Ascending aorta (tissue), 2 donors: ENCODE data around the gene AHNAK2. TPM values are rescaled to one million over a fixed set of nuclear protein-coding genes. Genes with fewer than 3 reads are reported as not detected.

Experiments used
- DNase-seq, 2 donors: peaks; one replicate each; pipeline ENCODE4 v3.0.0-alpha.2; 2019; ENCODE audit warnings: low spot score in 2 of 2
- H3K27ac ChIP-seq, 2 donors: fragments of 200-600 bp; sonication (generic); one replicate each; pipeline ENCODE4 v1.5.1; 2016 to 2017; ENCODE audit warnings: mild to moderate bottlenecking in 1 of 2
- H3K27me3 ChIP-seq: fragments of 200-600 bp; sonication (generic); one replicate; pipeline ENCODE4 v1.5.1; 2017
- H3K36me3 ChIP-seq, 2 donors: fragments of 200-600 bp; sonication (generic); one replicate each; pipeline ENCODE4 v1.5.1; 2016
- H3K4me1 ChIP-seq, 2 donors: fragments of 200-600 bp; sonication (generic); one replicate each; pipeline ENCODE4 v1.5.1; 2016 to 2017; ENCODE audit warnings: mild to moderate bottlenecking in 1 of 2
- H3K4me3 ChIP-seq, 2 donors: fragments of 200-600 bp; sonication (generic); one replicate each; pipeline ENCODE4 v1.5.1; 2016 to 2017; ENCODE audit warnings: mild to moderate bottlenecking in 1 of 2
- H3K9me3 ChIP-seq, 2 donors: fragments of 200-600 bp; sonication (generic); one replicate each; pipeline ENCODE4 v1.5.1; 2016
- intact Hi-C: fragments of 100-400 bp; cut with DNase I; formaldehyde crosslinking; loops from one replicate; pipeline ENCODE4 v1.15.1; 2023
- total RNA-seq: library from RNA; depleted of rRNA; stranded (reverse); fragments of >200 nt; gene quantifications from one replicate; pipeline ENCODE4 v1.1.0, GENCODE V29; 2016
- TF ChIP-seq, protein P1 (sequence below), 3 experiments: fragments of 200-600 bp in 2 of 3; fragments of 450-650 bp in 1 of 3; sonication (generic) in 2 of 3; IDR thresholded peaks; one replicate each; pipeline ENCODE4 v1.5.1; 2016 to 2019; ENCODE audit warnings: antibody characterized with exemption in 3 of 3, mild to moderate bottlenecking in 1 of 3, moderate library complexity in 1 of 3

AHNAK2 gene
- total RNA-seq, 1 donor from 2014 or later: 35.5 TPM

GRCh38 chr14:104942586-104942985 lies 35.6 kb downstream of the AHNAK2 start:
- TF ChIP-seq, protein P1, sequence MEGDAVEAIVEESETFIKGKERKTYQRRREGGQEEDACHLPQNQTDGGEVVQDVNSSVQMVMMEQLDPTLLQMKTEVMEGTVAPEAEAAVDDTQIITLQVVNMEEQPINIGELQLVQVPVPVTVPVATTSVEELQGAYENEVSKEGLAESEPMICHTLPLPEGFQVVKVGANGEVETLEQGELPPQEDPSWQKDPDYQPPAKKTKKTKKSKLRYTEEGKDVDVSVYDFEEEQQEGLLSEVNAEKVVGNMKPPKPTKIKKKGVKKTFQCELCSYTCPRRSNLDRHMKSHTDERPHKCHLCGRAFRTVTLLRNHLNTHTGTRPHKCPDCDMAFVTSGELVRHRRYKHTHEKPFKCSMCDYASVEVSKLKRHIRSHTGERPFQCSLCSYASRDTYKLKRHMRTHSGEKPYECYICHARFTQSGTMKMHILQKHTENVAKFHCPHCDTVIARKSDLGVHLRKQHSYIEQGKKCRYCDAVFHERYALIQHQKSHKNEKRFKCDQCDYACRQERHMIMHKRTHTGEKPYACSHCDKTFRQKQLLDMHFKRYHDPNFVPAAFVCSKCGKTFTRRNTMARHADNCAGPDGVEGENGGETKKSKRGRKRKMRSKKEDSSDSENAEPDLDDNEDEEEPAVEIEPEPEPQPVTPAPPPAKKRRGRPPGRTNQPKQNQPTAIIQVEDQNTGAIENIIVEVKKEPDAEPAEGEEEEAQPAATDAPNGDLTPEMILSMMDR (IDR thresholded peaks at IDR 0.05): no peak
- DNase-seq: no peak
- Histone ChIP-seq H3K27ac (no peak overlapping the region), H3K9me3 (no peaks in the 10 kb centered on the region), H3K4me3 (no peak overlapping the region), H3K27me3 (no peaks in the 10 kb centered on the region), H3K36me3 (peaks cover 3 to 14% of the 10 kb centered on the region in 2 donors), H3K4me1 (no peaks in the 10 kb centered on the region)
- intact Hi-C loops: no loop called here

- H3K27me3 ChIP-seq: no peaks in the 10 kb centered on the region
- TF ChIP-seq, protein P1 (IDR thresholded peaks at IDR 0.05): no peak
- no peak for DNase-seq
- intact Hi-C loops: no loop called here
- no peak overlapping the region for H3K27ac ChIP-seq
- no peak overlapping the region for H3K4me3 ChIP-seq
- H3K4me1 ChIP-seq: no peaks in the 10 kb centered on the region
- H3K36me3 ChIP-seq: peaks cover 3 to 14% of the 10 kb centered on the region in 2 donors
- no peaks in the 10 kb centered on the region for H3K9me3 ChIP-seq
Observed at GRCh38 chr14:104941508-104942365, 36.4 kb downstream of the AHNAK2 start.

DNA sequence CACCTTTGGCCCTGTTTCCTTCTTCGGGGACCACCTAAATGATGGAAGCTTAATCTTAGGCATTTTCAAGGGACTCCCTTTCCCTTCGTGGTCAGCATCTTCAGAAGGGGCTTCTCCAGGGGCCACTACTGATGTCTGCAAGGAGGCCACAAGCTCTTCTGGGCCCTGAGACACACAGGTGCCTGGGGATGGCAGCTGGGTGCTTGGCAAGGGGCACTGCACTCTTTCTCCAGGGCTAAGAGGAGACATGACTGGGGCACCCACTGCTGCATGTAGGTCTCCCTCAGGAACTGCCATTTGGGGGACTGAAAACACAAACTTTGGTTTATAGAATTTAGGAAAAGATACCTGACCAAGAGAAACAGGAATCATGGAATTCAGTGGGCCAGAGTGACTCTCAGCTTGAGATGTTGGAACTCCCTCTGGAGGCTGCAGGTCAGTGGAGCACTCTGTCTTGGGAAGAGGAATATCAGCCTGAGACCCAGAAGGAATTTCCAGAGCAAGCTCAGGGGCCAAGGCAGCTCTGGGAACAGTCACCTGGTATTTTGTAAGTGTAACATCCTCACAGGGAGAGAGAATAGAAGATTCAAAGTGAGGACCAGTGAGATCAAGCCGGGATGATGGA lies 37.5 kb downstream of the AHNAK2 start:
- TF ChIP-seq, protein P1 (IDR thresholded peaks at IDR 0.05): no peak
- Histone ChIP-seq H3K4me3 (no peak overlapping the region), H3K9me3 (no peaks in the 10 kb centered on the region), H3K27ac (no peak overlapping the region), H3K36me3 (peaks cover 3 to 9% of the 10 kb centered on the region in 2 donors), H3K27me3 (no peaks in the 10 kb centered on the region), H3K4me1 (no peaks in the 10 kb centered on the region)
- no peak for DNase-seq
- intact Hi-C loops: no loop called here

GRCh38 chr14:104939666-104940410 lies 38.3 kb downstream of the AHNAK2 start:
- Histone ChIP-seq H3K9me3 (no peaks in the 10 kb centered on the region), H3K27me3 (no peaks in the 10 kb centered on the region), H3K36me3 (peaks cover 3 to 9% of the 10 kb centered on the region in 2 donors), H3K27ac (no peak overlapping the region), H3K4me1 (no peaks in the 10 kb centered on the region), H3K4me3 (no peak overlapping the region)
- DNase-seq: no peak
- intact Hi-C loops: no loop called here
- TF ChIP-seq, protein P1 (IDR thresholded peaks at IDR 0.05): no peak

- Histone ChIP-seq H3K27ac (no peak overlapping the region), H3K4me3 (no peak overlapping the region), H3K4me1 (peaks cover 0 to 1% of the 10 kb centered on the region in 2 donors), H3K9me3 (no peaks in the 10 kb centered on the region), H3K36me3 (peaks cover 3 to 9% of the 10 kb centered on the region in 2 donors), H3K27me3 (no peaks in the 10 kb centered on the region)
- intact Hi-C loops: no loop called here
- no peak for DNase-seq
- TF ChIP-seq, protein P1 (IDR thresholded peaks at IDR 0.05): no peak
Observed at GRCh38 chr14:104938960-104939359, 39.2 kb downstream of the AHNAK2 start.
